Central memory CD8-positive, alpha-beta T cell (primary cell): ENCODE measurements around the gene ISYNA1.

Source experiments
- ATAC-seq: fragments of 150-1000 bp; cut with Tn5 transposase; replicated peaks from 2 replicates; pipeline ENCODE4 v1.10.0; 2022; ENCODE audit warnings: mild to moderate bottlenecking, moderate FRiP score, moderate number of reproducible peaks; ENCODE audit not compliant: poor library complexity, severe bottlenecking; ENCODE audit errors: extremely low read depth
- DNase-seq, 2 donors: peaks; one replicate each; pipeline ENCODE4 v3.0.0; 2021; ENCODE audit warnings: low spot score in 2 of 2
- H3K27ac Mint-ChIP-seq: one replicate; pipeline ENCODE4 v1.8.0; 2022; ENCODE audit warnings: low read depth, mild to moderate bottlenecking, moderate library complexity, mixed read lengths
- H3K27me3 Mint-ChIP-seq: one replicate; pipeline ENCODE4 v1.8.0; 2022; ENCODE audit warnings: mixed read lengths
- H3K36me3 Mint-ChIP-seq: one replicate; pipeline ENCODE4 v1.8.0; 2022; ENCODE audit warnings: mild to moderate bottlenecking, moderate library complexity, mixed read lengths; ENCODE audit not compliant: insufficient read depth
- H3K4me1 Mint-ChIP-seq: one replicate; pipeline ENCODE4 v1.8.0; 2022; ENCODE audit warnings: mixed read lengths
- H3K4me3 Mint-ChIP-seq: one replicate; pipeline ENCODE4 v1.8.0; 2022; ENCODE audit warnings: mild to moderate bottlenecking, moderate library complexity, mixed read lengths
- H3K9me3 Mint-ChIP-seq: one replicate; pipeline ENCODE4 v1.8.0; 2022; ENCODE audit warnings: mixed read lengths

Gene ISYNA1

DNA sequence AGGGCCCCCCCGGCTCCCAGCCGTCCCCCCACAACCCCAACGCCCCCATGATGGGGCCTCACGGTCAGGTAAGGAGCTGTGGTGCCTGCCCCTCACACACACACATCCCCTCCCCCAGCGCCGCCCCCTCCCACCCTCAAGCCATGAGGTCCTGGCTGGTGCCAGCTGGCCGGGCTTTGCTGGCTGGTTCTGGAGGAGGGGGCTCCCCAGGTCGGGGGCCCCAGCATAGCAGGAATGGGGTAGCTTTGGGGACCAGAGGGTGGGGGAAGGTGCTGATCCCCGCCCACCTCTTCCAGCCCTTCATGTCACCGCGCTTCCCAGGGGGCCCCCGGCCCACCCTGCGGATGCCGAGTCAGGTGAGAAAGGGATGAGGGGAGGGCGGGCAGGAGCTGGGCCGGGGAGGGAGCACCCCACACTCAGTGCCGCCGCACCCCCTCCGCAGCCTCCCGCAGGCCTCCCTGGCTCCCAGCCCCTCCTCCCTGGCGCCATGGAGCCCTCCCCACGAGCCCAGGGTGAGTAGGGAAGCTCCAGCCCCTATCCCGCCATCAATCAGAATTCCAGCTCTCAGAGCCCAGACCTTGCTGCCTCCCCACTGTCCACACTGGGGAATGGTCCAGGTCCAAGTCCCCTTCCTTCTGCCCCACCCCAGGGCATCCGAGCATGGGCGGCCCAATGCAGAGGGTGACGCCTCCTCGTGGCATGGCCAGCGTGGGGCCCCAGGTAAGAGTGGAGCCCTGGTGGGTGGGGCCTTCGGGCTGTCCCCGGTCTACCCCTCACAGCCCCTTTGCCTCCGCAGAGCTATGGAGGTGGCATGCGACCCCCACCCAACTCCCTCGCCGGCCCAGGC is 6.4 kb downstream of the ISYNA1 start:
- no peak overlapping the region for H3K27ac Mint-ChIP-seq
- ATAC-seq (no peak), DNase-seq (no peak)
- H3K9me3 Mint-ChIP-seq, result no peaks in the 10 kb centered on the region
- peak overlapping the region; percentile 54 for H3K4me3 Mint-ChIP-seq
- H3K27me3 Mint-ChIP-seq, result no peaks in the 10 kb centered on the region
- peaks cover 8% of the 10 kb centered on the region for H3K4me1 Mint-ChIP-seq
- peaks cover 23% of the 10 kb centered on the region for H3K36me3 Mint-ChIP-seq

- peak overlapping the region; percentile 85 for H3K27ac Mint-ChIP-seq
- H3K36me3 Mint-ChIP-seq, result peaks cover 27% of the 10 kb centered on the region
- H3K27me3 Mint-ChIP-seq, result no peaks in the 10 kb centered on the region
- no peak for DNase-seq
- peak overlapping the region; percentile 59 for H3K4me3 Mint-ChIP-seq
- no peaks in the 10 kb centered on the region for H3K9me3 Mint-ChIP-seq
- peaks cover 7% of the 10 kb centered on the region for H3K4me1 Mint-ChIP-seq
- ATAC-seq, result no peak
These were observed 7.4 kb downstream of the ISYNA1 start for GRCh38 chr19:18430417-18431144.

GRCh38 chr19:18429717-18430416 is 8.1 kb downstream of the ISYNA1 start:
- peak overlapping the region; percentile 85 for H3K27ac Mint-ChIP-seq
- peak; percentile 9 for ATAC-seq
- peaks cover 11% of the 10 kb centered on the region for H3K4me1 Mint-ChIP-seq
- no peaks in the 10 kb centered on the region for H3K9me3 Mint-ChIP-seq
- peaks cover 26% of the 10 kb centered on the region for H3K36me3 Mint-ChIP-seq
- H3K4me3 Mint-ChIP-seq, result peak overlapping the region; percentile 59
- no peak for DNase-seq
- H3K27me3 Mint-ChIP-seq, result no peaks in the 10 kb centered on the region

GRCh38 chr19:18428787-18429674 is 8.9 kb downstream of the ISYNA1 start:
- H3K4me1 Mint-ChIP-seq, result peaks cover 19% of the 10 kb centered on the region
- ATAC-seq (peak; percentile 86), DNase-seq (peak; percentile 86 to 91)
- no peaks in the 10 kb centered on the region for H3K27me3 Mint-ChIP-seq
- H3K27ac Mint-ChIP-seq, result peak overlapping the region; percentile 85
- no peaks in the 10 kb centered on the region for H3K9me3 Mint-ChIP-seq
- H3K4me3 Mint-ChIP-seq, result peak overlapping the region; percentile 59
- peaks cover 22% of the 10 kb centered on the region for H3K36me3 Mint-ChIP-seq

- peak overlapping the region; percentile 59 for H3K4me3 Mint-ChIP-seq
- DNase-seq (no peak), ATAC-seq (no peak)
- no peaks in the 10 kb centered on the region for H3K9me3 Mint-ChIP-seq
- peaks cover 25% of the 10 kb centered on the region for H3K36me3 Mint-ChIP-seq
- H3K27ac Mint-ChIP-seq, result peak overlapping the region; percentile 85
- H3K27me3 Mint-ChIP-seq, result no peaks in the 10 kb centered on the region
- peaks cover 27% of the 10 kb centered on the region for H3K4me1 Mint-ChIP-seq
These were observed 9.7 kb downstream of the ISYNA1 start for GRCh38 chr19:18428173-18428786.

GRCh38 chr19:18427743-18428113 is 10.2 kb downstream of the ISYNA1 start:
- H3K27me3 Mint-ChIP-seq, result no peaks in the 10 kb centered on the region

DNA sequence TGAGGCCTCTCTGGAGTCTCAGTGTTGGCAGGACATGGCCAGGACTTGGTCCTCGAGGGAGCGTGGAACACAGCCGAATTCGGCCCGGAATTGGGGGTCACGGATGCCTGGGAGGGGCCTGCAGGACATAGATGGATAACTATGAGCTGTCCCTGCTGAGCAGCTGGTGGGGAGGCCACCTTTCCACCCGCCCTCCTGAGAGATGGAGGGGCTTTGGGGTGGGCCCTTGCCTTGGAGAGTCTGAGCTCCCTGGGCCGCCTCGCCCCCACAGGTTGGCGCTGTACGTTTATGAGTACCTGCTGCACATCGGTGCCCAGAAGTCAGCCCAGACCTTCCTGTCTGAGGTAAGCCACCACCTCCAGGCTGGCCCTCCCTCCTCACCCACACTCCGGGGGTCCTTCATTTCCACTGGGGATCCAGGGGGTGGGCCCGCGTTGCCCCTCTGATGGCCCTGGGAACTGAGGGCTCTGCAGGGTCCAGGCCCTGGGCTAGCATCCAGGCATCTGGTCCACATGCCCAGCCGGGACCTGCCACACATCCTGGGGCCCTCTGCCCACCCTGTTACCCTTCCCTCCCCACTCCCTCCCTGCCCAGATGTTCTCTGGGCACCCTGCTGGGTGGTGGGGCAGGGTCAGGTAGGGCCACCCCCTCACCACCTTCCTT is 10.7 kb downstream of the ISYNA1 start:
- H3K36me3 Mint-ChIP-seq, result peaks cover 23% of the 10 kb centered on the region
- DNase-seq, result no peak
- ATAC-seq, result no peak
- H3K27me3 Mint-ChIP-seq, result no peaks in the 10 kb centered on the region
- H3K9me3 Mint-ChIP-seq, result no peaks in the 10 kb centered on the region
- H3K27ac Mint-ChIP-seq, result peak overlapping the region; percentile 85
- H3K4me1 Mint-ChIP-seq, result peaks cover 38% of the 10 kb centered on the region
- peak overlapping the region; percentile 4 for H3K4me3 Mint-ChIP-seq

More at GRCh38 chr19:18427743-18428113, 10.2 kb downstream of the ISYNA1 start:
- Mint-ChIP-seq H3K36me3 (peaks cover 24% of the 10 kb centered on the region), H3K27ac (peak overlapping the region; percentile 85), H3K4me3 (no peak overlapping the region), H3K4me1 (peaks cover 32% of the 10 kb centered on the region), H3K9me3 (no peaks in the 10 kb centered on the region)
- DNase-seq, result no peak
- ATAC-seq, result no peak

DNA sequence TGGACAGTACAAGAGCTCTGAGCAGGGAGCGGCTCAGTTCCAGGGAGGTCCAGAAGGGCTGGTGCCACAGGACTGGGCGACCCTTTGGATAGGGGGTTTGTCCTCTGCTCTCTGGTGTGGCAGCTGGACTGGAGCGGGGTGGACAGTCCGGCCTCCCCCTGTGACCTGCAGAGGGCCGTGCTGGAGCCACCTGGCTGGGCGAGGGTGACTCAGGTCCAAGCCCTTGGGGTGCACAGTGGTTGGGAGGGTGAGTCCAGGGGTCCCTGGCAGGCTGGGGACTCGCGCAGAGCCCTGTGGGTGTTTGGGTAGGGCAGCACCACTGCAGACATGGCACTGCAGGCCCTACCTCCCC is 11.5 kb downstream of the ISYNA1 start:
- ATAC-seq (no peak), DNase-seq (no peak)
- peaks cover 46% of the 10 kb centered on the region for H3K4me1 Mint-ChIP-seq
- no peak overlapping the region for H3K4me3 Mint-ChIP-seq
- H3K36me3 Mint-ChIP-seq, result peaks cover 22% of the 10 kb centered on the region
- no peaks in the 10 kb centered on the region for H3K9me3 Mint-ChIP-seq
- H3K27me3 Mint-ChIP-seq, result no peaks in the 10 kb centered on the region
- H3K27ac Mint-ChIP-seq, result peak overlapping the region; percentile 85

DNA sequence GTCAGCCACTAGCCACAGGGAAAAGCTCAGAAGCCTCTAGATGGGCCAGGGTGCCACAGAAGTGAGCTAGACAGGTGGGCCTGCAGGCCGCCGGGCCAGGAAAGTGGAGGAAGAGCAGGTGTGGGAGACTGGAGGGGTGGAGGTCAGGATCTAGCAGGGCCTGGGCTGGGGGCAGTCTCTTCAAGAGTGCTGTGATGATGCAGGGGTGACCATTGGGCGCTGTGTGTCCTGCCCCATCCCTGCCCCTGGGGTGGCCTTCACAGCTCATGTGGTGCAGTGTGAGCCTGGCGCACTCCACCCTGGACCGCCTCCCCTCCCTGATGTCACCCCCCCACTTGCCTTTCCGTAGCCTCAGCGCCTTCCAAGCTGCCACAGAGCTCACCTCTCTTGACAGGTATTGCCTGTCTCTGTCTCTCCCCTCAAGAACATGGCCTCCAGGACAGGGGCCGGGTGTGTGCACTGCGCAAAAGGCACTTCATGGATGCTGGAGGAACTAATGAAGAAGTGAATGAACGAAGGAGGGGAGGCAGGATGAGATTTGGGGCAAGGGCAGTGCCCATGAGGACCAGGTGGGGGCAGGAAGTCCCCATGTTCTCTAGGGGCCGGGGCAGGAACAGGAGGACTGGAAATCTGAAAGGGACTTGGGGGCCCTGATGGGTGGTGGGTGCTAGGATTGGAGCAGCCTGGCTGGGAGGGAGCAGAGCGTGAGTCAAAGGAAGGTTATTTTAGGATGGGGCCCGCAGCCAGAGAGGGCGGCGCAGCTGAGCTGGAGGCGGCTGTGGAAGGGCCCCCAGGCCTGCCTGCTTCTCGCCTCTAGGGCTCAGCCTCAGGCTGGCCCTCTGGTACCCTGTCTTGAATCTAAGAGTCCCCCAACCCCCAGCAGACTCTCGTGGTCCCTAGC is 12.2 kb downstream of the ISYNA1 start:
- Mint-ChIP-seq H3K27me3 (no peaks in the 10 kb centered on the region), H3K9me3 (no peaks in the 10 kb centered on the region), H3K27ac (peak overlapping the region; percentile 85), H3K4me3 (peak overlapping the region; percentile 16), H3K36me3 (peaks cover 21% of the 10 kb centered on the region), H3K4me1 (peaks cover 52% of the 10 kb centered on the region)
- no peak for ATAC-seq
- no peak for DNase-seq

DNA sequence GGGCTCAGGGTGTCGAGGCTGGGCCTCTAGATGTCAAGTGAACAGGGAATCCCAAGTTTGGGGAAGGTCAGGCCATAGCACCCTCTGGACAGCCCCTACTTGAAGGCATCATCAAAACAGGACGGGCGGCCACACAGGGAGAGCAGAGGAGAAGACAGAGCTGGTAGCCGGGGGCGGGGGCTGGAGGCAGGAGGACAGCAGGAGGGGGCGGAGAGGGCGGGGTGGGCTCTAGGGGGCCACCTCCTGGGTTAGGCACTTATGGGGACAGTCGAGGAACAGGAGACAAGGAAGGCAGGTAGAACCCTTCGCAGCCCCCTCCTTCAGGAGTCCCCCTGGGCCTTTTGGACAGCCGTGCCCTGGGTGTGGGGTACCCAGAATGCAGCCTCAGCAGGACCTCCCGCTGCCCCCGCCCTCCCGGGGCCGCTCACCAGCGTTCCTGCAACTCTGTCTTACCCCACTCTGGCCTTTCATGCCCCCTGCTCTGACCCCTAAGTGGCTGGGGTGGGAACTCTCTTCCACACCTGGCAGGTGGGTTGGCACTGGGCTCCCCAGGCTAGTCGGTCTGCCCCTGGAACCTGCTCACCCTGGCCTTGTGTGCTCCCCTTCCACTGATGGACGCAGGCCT is 12.9 kb downstream of the ISYNA1 start:
- Mint-ChIP-seq H3K4me1 (peaks cover 60% of the 10 kb centered on the region), H3K9me3 (no peaks in the 10 kb centered on the region), H3K36me3 (peaks cover 24% of the 10 kb centered on the region), H3K27ac (peak overlapping the region; percentile 85), H3K27me3 (no peaks in the 10 kb centered on the region), H3K4me3 (no peak overlapping the region)
- ATAC-seq (no peak), DNase-seq (no peak)
